HG03378 (cell line): ENCODE measurements around the gene TRIP4.
"Not testable (repeated sequence)": the region's sequence is repeated elsewhere in the genome, so short reads cannot be mapped to it uniquely, and the experiment has no call there.

ENCODE experiments used
- ATAC-seq: cut with Tn5 transposase; IDR thresholded peaks from one replicate; pipeline ENCODE4 v1.9.1; 2021; ENCODE audit warnings: mild to moderate bottlenecking, moderate library complexity; ENCODE audit not compliant: unreplicated experiment

Gene TRIP4

DNA sequence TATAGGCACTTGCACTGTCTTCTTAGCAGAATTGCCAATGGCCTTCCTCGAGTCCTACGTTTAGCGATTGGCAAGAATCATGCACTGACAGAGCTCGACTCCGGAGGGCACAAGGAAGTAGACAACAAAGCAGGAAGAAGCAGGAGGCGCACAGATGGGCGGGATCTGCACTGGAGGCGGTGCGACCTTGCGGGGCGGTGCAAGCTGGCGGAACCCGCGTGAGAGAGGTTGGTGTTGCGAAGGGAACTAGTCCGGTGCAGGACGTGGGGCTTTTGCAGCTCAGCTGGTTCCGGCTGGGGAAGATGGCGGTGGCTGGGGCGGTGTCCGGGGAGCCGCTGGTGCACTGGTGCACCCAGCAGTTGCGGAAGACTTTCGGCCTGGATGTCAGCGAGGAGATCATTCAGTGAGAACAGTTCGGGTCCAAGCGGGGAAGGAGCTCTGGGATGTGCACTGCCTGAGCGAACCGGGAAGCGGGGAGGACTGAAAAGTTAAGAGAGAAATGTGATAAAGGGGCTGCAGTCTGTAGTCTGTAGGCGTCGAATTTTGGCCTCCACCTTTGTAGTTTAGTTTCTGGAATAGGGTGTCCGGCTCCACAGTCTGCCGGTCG, at the start of gene TRIP4:
Gene TRIP4, plus strand, starts transcription at position 275 of the 607 bp plus-strand sequence. Its CDS starts 28 bp downstream, at position 303.
- peak; percentile 90 for ATAC-seq

DNA sequence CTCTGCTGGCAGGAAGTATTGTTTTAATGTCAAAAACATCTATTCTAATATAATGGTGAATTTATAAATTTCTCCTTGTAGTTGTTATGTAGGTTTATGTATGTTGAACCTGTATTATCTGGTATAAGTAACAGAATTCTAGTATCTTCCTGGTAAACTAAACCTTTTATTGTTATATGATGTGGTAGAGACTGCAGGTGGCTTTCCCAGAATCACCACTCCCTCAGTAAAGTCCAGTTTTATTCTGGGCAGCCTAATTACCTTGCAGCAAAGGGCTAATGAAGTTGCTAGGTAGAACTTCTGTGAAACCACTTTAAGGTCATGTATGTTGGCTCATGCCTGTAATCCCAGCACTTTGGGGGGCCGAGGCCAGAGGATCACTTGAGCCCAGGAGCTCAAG, 47.3 kb upstream of the TRIP4 start:
- ATAC-seq, result no peak

DNA sequence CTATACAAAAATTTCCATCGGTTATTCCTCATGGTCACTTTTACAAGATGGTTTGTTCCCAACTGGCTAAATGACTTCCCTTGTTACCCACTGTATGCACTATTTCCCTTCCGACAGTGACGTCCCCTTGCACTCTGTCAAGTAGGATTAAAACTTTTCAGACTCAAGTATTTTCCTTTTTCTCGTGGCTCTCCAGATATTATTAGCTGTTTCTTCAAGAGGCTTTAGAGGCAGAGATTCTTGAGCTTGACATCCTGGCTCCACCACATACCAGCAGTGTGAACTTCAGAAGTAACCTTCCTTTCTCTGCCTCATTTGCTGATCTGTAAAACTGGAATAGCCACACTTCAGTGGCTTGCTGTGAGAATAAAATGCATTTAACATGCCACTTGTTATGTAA, 45.7 kb upstream of the TRIP4 start:
- no peak for ATAC-seq

DNA sequence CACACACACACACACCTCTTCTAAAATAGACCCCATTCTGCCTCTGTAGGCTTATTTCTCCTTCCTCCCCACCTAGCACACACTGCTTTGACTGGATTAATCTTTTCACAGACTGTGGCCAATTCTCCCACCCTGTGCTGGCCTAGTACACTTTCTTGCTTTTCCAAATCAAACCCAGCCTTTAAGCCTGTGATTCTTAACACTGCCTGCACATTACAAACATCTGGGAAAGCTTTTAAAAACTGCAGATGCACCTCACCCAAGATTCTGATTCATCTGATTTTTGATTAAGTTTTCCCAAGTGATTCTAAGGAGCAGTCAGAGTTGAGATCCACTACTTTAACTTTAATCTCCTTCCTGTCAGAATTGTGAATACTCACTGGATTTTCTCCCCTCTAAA, 44.4 kb upstream of the TRIP4 start:
- no peak for ATAC-seq

DNA sequence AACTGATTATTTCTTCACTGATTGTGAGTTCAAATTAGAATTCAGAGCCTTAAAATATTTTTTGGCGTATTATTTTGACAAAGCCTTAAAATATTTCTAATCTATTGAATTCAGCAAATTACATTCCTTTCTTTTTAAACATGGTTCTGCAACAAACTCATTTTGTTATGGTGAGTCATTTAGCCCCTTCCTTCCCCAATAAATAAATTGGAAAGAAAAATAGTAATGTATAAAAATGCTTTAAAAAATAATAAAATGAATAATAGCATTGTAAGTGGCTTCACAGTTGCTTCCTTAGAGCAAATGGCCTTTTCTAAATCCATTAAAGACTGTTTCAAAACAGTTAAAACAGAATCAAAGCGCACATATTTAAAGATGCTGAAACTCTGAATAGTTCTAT, 43.8 kb upstream of the TRIP4 start:
- no peak for ATAC-seq

DNA sequence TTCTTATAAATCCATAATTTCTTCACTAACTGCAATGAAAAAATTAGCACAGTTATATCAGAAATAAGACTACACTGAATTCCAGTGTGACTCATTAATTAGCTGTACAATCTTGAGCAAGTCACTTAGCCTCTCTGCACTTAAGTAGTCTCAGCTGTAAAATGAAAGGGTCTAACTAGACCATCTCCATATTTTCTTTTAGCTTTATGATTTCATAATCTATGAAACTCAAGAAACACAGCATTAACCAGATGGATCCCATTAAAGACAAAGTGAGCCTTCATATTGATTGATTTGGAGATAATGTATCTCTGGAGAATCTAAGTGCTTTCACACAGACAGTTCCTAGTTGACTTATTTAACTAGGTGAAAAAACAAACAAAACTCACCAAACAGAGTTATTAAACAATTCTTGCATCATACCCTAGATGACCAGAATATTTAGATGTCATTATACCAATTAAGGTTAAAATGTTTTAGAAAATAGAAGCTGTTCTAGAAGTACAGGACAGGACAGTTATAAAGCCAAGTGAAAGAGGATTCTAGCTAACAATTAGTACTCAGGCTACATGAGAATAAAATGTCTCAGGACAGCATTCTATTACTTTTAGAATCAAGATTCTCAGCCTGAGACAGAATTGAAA, 42.9 kb upstream of the TRIP4 start:
- ATAC-seq, result no peak

DNA sequence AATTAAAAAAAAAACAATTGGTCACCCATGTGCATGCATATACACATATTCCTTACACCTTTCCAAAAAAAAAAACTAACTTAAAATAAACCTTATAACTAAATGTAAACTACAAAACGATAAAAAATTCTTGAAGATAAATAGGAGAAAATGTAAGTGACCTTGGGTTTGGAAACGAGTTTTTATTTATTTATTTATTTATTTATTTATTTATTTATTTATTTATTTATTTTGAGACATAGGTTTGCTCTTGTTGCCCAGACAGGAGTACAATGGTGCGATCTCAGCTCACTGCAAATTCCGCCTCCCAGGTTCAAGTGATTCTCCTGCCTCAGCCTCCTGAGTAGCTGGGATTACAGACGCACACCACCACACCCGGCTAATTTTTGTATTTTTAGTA, 41.4 kb upstream of the TRIP4 start:
- not testable (repeated sequence) for ATAC-seq

DNA sequence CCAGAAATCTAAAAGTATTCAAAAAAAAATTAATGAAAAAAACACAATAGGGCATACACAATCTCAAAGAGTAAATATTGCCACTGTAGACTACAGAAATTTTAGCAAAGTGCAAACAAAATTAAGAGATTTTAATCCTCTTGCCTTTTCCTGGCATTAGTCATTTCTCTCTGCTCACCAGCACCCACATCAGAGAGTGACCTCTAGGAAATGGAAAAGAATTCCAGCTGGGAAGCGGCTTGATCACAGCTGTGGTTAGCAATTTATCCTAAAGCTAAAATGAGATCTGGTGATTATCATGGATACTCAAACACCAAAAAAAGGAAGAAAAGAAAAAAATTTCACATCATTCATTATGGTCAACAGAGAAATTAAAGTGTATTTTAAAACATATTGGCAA, 39.2 kb upstream of the TRIP4 start:
- ATAC-seq, result no peak

DNA sequence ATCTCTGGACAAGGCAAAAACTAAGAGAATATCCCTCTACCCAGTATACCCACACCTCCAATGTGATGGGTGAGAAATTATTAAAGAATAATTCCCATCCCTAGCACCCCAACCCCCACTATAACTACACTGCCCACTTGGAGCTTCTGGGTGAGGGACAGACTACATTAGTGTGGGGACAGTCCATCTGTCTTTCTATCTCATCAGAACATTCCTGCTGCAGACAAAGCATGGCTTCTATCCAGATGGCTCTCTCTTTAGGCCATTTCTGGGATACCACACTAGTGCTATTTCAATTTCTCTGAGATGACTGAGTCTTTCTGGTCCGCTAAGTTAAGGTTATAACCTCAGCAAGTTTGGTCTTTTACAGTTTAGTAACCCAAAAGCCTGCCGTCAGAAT, 38.3 kb upstream of the TRIP4 start:
- no peak for ATAC-seq

DNA sequence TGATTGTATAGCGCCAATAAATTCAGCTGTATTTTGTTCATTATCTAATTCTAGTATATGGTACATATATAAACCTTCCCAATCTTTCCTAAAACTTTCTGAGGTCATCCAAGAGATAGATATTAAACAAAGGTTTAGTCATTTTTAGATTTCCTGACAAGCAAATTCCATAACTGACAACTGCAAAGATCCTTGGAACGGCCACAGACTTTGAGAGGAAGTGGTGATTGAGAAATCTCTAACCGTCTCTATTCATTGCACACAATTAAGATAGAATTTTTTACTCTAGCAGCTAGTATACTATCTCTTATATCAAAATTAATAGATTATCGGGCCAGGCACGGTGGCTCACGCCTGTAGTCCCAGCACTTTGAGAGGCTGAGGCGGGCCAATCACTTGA, 36.4 kb upstream of the TRIP4 start:
- no peak for ATAC-seq

DNA sequence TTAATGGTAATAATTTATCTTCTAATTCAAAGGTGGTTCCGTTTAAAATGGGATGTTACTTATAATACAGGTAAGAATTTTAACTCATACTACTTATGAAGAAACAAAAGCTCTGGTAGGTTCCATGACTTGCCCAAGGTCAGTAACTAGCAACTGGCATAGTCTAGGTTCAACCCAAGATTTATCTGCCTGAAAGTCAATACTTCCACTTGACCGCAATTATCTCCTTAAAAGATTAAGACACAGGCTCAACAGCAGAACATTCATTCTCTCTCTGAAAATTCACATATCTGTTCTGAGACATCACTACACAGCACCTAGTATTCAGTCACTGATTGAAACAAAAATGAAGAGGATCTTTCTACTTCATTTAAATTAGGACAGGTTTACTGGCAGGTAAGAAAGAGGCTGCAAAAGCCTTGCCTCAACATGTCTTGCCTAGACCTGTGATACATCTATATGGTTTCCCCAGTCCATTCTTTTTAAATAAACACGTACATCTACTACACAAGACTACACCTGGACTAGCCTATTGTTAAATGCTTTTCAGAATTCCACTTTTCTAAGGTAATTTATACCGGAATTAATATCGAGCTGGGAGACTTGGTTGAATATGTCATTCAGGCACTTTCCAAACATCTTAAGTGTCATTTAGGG, 32.8 kb upstream of the TRIP4 start:
- ATAC-seq, result no peak

DNA sequence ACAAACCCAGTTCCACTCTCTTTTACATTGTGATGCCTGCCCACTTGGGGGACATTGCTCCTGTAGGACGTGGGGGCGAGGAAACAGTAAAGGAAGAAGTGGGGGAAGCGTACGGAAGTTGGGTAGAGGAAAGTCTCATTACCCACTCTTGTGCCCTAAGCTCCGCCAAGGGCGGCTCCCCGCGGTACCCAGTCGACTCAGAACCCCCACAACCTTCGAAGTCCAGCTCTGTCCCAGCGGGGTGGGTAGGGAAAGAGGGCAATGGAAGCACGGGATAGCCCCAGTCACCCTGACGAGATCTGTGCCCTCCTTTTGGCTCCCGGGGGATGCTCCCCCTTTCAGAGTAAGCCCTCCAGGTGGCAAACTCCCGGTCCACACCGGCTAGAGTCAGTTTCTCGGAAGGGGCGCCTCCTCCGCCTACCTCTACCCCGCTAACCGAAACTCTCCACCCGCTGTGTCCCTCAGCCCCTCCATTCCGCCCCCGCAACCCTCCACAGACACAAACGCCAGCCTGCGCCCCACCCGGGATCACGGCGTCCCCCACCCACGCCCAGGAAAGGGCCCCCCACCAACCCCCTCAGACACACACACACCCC, 32.2 kb upstream of the TRIP4 start:
- peak; percentile 12 for ATAC-seq

DNA sequence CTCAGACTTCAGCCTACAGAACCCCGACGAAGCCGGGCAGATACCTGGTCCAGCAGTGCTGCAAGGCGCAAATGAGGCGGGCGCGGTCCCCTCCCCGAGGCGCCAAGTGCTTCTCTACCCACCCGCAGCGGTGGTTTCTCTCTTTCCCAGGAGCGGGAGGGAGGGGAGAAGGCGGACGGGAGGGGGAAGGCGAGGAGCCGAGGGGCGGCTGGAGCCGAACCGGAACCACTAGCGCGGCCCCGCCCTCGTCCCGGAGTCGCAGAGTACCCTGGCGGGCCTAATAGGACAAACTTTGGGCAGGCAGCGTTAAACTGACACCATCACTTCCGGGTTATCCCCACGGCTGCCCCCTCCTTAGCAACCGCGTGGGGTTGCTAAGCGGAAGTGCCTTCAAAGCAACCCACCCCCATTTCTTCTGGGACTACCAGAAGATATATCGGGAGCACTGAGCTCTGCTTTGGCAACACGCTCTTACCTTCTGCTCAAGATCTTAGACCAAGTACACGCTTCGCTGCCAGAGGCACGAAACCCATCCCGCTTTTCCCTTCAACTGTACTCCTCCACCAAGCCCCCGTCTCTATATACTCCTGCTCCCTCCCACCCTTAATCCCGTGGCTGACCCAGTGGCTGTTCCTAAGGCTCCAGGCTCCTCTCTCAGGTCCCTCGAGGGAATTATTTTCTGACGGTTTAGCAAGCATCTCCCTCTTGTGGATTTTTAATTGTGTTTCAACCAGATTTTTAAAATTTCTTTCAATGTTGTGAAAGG, 31.5 kb upstream of the TRIP4 start, which contains the start of gene CSNK1G1:
Gene CSNK1G1, minus strand, starts transcription at position 230 of the 766 bp plus-strand sequence. CDS start 55,674 bp downstream, outside the sequence.
- ATAC-seq, result peak; percentile 87

DNA sequence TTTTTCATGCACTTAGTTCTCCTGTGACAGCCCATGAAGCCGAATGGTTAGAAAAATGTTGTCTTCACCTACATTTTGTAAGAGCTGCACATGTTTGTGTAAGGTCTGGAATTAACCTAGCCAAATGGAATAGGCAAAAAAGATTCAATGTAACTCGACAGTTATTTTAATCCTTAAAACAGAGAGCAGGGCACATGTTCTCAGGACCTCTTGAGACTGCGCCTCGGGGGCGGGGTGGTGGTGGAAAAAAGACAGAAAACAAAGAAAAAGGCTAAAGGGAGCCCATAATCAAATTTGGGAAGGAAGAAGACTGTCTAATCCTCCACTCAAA, 31.0 kb upstream of the TRIP4 start:
- ATAC-seq, result no peak

DNA sequence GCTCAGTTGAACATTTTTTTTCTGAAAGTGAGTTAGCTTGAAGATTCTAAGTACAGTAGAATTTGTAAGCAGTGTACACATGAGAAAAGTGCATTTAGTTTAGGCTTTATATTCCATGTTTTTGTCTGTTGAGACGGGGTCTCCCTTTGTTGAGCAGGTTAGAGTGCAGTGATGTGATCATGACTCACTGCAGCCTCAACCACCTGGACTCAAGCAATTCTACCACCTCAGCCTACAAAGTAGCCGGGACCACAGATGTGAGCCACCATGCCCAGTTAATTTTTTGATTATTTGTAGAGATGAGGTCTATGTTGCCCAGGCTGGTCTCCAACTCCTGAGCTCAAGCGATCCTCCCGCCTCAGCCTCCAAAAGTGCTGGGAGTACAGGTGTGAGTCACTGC, 26.4 kb upstream of the TRIP4 start:
- ATAC-seq, result no peak

DNA sequence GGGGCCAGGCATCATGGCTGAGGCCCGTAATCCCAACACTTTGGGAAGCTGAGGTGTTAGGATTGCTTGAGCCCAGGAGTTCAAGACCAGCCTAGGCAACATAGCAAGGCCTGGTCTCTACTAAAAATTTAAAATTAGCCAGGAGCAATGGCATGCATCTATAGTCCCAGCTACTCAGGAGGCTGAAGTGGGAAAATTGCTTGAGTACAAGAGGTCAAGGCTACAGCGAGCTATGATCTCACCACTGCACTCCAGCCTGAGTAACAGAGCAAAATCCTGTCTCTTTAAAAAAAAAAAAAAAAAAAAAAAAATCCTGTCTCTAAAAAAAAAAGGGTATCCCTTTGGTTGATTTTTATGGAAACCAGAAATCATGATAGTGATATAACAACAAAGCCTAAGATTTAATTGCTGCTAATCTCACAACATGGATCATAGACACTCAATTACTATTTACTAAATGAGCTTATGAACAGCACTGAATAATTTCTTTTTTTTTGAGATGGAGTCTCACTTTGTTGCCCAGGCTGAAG, 18.5 kb upstream of the TRIP4 start:
- no peak for ATAC-seq

DNA sequence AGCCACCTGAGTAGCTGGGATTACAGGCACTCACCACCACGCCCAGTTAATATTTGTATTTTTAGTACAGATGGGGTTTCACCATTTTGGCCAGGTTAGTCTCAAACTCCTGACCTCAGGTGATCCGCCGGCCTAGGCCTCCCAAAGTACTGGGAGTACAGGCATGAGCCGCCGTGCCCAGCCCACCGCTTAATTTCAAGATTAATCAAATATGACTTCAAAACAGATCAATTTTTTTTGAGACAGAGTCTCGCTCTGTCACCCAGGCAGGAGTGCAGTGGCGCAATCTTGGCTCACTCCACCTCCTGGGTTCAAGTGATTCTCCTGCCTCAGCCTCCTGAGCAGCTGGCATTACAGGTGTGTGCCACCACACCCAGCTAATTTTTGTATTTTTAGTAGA, 16.3 kb upstream of the TRIP4 start:
- ATAC-seq, result not testable (repeated sequence)

DNA sequence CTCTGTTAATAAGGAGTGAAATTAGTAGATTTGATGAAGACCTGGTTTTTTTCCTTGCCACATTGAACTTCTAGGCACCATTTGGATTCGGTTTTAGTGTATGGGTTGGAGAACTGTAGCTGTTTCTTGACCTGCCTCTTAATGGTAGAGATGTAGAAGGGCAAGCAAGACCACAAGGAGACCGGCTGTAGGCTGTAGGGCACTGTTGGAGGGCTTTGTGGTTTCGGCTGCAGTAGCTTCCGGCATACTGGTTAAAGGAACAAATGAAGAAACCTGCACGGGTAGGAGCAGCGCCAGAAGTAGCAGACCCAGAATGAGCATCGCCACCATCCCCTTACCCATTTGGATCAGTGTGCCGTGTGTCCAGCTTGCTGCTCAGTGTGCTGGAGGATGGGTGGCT, 14.3 kb upstream of the TRIP4 start:
- no peak for ATAC-seq

DNA sequence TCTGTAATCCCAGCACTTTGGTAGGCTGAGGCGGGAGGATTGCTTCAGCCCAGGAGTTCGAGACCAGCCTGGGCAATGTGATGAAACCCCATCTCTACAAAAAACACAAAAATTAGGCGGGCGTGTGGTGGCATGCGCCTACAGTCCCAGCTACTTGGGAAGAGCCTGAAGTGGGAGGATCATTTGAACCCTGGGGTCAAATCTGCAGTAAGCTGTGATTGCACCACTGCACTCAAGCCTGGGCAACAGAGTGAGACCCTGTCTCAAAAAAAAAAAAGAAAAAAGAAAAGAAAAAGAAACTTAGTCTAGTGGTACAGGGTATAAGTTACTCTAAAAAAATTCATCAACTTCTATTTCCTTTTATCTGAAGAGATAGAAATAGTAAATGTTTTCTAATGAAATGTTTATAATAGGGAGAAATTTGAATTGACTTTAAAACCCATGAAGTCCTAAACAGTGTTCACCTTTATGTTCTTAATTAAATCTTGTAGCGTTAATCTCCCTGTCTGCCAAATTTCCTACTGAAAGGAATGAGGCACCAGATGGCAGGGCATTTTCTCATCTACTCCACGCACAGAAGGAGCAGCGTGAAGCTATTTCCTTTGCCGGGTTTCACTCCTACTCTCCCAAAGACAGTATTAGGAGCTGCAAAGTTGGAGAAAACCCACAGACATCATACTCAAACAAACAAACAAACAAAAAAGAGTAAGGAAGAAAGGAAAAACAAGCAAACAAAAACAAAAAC, 8.2 kb upstream of the TRIP4 start:
- ATAC-seq, result no peak

DNA sequence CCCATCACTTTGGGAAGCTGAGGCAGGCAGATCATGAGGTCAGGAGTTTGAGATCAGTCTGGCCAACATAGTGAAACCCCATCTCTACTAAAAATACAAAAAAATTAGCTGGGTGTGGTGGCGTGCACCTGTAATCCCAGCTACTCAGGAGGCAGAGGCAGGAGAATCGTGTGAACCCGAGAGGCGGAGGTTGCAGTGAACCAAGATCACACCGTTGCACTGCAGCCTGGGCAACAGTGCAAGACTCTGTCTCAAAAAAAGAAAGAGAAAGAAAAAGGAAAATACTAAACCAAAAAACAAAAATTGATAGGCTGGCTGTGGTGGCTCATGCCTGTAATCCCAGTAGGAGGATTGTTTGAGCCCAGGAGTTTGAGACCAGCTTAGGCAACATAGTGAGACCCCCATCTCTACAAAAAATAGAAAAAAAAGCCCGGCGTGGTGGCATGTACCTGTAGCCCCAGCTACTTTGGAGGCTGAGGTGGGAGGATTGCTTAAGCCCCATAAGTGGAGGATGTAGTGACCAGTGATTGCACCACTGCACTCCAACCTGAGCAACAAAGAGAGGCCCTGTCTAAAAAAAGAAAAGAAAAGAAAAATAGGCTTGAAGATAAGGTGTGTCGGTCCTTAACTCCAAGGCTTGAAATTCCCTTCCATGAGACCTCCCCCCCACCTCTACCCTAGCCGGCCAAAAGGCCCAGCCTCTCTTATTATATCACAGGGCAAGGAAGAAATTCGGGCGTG, 7.3 kb upstream of the TRIP4 start:
- not testable (repeated sequence) for ATAC-seq
